Keratinocyte (primary cell): Measurements from ENCODE around the gene METTL8.

Experiments
- EZH2 ChIP-seq: IDR thresholded peaks from one replicate; pipeline ENCODE4 v1.6.1; 2012; ENCODE audit warnings: inconsistent platforms, mild to moderate bottlenecking, low read length, moderate library complexity
- TF ChIP-seq, protein P1 (sequence below), 3 experiments: IDR thresholded peaks in 1 of 3; conservative IDR thresholded peaks in 1 of 3; optimal IDR thresholded peaks in 1 of 3; 2 replicates in 2 of 3; 3 replicates in 1 of 3; pipeline versions ENCODE3 to v1.5.1; 2011; ENCODE audit warnings: low read length in 3 of 3, mild to moderate bottlenecking in 3 of 3, moderate library complexity in 2 of 3, control low read depth in 1 of 3, inconsistent platforms in 1 of 3; ENCODE audit not compliant: insufficient read depth in 2 of 3; ENCODE audit errors: extremely low read depth in 1 of 3

DNA sequence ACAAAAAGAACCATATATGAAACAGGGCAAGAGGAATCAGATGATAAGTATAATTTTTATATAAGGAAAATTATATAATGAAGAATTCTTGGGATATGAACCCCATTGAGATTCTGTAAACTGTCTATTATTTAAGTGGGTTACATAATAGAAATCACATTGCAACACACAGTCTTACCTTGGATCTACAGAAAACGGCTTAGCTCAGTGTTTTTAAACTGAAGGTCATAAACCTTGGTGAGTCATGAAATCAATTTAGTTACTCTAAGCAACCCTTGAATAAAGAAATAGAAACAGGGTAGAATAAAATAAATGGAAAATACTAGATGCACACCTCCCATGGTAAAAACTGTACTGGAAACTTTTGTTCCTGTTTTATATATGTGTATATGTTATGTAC, 50.7 kb downstream of the METTL8 start:
- TF ChIP-seq, protein P1, sequence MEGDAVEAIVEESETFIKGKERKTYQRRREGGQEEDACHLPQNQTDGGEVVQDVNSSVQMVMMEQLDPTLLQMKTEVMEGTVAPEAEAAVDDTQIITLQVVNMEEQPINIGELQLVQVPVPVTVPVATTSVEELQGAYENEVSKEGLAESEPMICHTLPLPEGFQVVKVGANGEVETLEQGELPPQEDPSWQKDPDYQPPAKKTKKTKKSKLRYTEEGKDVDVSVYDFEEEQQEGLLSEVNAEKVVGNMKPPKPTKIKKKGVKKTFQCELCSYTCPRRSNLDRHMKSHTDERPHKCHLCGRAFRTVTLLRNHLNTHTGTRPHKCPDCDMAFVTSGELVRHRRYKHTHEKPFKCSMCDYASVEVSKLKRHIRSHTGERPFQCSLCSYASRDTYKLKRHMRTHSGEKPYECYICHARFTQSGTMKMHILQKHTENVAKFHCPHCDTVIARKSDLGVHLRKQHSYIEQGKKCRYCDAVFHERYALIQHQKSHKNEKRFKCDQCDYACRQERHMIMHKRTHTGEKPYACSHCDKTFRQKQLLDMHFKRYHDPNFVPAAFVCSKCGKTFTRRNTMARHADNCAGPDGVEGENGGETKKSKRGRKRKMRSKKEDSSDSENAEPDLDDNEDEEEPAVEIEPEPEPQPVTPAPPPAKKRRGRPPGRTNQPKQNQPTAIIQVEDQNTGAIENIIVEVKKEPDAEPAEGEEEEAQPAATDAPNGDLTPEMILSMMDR (optimal IDR thresholded peaks at IDR 0.05 in 1 of 3, IDR thresholded peaks at IDR 0.05 in 1 of 3, conservative IDR thresholded peaks at IDR 0.05 in 1 of 3; ENCODE audit: extremely low read depth in 1 of 3, insufficient read depth in 2 of 3, low read length in 3 of 3): no peak
- TF ChIP-seq EZH2: no peak
